ENCODE measurements around the gene PIP5K1B.

Gene PIP5K1B

DNA sequence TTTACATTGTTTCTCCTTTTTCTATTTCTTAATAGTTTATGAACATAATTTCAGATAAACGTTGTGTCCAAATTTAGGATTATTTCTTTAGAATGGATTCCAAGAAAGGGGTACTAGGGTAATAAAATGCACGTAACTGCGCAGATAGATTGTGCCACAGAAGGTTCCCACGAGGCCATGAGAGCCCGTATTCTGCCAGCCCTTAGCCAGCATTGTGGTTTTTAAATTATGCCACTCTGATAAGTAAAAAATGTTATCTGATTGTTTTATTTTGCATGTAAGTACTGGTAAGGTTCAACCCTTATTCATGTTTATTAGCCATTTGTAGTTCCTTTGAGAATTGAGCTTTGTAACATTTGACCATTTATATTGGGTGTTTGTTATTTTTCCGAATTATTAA is 220.1 kb downstream of the PIP5K1B start:
- DNase-seq, result no peak

DNA sequence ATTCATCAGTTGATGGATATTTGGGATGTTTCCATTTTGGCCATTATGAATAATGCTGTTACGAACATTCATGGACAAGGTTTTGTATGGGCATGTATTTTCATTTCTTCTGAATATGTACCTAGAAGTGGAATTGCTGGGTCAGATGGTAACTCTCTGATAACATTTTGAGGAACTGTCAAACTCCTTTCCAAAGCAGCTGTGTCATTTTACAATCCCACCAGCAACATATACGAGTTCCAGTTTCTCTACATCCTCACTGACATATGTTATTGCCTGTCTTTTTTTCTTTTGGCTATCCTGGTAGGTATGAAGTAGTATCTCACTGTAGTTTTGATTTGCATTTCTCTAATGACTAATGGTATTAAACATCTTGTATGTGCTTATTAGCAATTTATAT is 222.1 kb downstream of the PIP5K1B start:
- DNase-seq, result no peak

DNA sequence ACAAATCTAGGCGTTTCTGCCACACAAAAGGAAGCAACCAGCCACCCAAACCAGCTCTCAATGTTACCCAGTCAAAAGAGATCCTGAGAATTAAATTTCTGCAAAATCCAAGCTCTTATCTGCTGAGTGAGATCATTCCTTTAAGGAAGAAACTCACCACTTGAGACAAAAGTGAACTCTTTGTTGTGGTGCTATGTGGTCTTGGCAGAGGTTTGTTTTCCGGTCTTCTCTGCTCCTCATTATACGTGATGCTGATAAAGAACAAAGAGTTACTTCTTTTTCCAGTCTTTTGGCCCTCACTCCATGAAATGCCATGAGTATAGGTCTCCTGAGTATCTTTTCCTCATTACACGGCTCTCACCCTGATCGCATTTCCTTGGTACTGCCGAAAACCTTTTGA is 226.8 kb downstream of the PIP5K1B start:
- DNase-seq, result no peak

DNA sequence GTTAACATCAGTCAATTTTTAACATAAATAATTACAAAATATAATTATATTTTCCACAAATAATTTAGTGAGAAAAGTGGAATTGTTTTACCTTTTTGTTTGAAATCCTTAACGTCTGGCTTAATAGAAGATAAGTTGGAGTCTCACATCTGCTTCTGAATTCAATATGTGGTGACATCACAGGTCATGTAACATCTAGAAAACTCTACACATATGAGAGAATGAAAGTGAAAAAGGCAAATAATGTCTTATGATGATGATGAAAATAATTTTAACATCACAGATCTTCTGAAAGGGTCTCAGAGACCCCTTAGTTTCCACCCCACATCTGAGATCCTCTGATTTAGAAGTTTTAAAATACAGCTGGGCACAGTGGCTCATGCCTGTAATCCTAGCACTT is 227.4 kb downstream of the PIP5K1B start:
- DNase-seq, result no peak

DNA sequence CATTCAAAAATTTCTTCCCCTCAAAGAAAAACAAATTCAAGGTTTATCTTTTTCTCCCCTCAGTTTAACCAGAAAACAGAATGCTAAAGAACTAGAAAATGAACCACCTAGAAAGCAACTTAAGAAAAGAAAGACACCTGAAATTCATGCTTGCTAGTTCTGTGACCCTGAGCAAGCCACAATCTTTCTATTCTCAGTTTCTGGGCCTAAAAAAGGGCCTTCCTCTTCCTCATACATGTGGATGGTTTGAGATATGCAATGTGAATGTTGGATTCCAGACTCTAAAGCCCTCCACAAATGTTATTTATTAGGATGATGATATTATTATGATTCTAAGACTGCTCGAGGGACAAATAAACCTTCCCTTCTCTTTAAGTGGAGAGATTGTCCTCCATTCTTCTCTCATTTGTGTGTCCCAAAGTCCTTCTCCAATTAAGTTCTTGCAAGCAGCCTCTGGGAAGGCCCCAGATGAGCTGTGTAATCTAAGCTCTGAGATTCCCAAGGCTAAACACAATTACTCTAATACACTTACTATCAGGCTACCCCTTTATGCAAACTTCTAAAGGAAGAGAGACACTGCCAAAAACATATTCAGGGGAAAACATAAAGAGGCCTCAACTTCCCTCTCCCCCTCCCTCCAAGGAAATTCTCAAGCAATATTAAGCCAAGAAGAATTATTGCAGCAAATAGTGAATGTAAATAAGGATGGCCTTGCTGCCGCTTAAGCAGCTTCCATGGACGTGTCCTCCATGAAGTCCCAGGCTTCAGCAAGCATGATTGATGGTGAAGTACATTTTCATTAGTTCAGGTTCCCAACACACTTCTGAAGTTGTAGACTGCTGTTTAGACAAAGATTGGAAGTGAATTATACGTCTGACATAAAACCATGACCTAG is 228.6 kb downstream of the PIP5K1B start:
- no peak for DNase-seq

DNA sequence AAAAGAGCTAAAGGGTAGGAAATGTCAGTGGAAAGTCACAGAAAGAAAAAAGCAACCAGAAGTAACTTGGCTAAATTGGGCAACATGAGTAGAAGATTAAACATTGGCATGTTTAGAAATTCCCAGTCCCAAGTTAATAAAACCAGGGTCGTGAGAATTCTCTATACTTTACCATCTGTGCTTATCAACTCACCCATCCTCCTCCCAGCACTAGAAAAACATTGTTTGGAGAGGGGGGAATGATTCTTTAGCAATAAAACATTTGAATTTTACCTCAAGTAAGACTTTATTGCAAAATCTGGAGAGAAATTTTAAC is 229.2 kb downstream of the PIP5K1B start:
- DNase-seq, result no peak

DNA sequence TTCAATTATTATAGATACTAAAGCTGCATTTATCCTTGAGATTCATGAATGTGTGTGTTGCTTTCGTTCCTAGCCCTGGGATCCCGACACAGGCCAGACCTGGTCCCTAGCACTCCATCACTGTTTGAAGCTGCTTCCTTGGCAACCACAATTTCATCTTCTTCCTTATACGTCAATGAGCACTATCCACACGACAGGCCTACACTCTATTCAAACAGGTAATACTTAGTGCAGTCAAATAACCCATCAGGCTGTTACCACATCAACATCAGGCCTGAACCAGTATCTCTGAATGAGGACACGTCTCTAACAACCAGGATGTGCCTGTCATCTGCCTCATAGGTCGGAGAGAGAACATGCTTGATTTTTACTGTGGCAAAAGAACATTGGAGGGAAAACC is 235.5 kb downstream of the PIP5K1B start:
- DNase-seq, result no peak

DNA sequence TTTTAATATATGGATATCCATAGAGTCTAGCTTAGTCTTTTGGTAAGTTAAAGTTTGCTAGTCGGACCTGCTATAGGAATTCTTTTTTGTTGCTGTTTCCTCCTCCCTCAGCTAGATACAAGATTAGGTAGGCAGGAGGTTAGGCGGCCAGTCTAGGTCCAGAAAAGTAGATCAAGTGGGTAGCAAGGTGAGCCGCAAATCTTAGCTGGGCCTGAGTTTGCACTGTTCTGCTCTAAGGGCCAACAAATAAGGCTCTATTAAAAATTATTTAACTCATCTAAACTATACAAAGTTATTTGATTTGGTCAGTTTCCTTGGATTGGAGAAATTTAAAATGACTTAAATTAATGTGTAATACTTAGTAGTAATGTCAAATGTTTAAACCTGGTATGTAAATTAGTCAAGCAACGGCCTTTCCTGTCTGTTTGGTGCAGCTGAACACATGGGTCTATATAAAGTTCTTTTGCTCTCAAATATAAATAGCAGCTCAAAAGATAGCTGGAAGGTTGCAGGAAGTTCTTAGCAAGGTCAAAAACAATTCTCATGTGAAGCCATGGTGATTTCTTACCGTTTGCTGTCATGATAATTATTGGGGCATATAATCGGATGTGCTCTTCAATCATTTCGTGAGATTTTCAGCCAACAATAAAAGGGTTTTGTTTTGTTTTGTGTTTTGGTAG is 236.9 kb downstream of the PIP5K1B start:
- DNase-seq, result no peak

DNA sequence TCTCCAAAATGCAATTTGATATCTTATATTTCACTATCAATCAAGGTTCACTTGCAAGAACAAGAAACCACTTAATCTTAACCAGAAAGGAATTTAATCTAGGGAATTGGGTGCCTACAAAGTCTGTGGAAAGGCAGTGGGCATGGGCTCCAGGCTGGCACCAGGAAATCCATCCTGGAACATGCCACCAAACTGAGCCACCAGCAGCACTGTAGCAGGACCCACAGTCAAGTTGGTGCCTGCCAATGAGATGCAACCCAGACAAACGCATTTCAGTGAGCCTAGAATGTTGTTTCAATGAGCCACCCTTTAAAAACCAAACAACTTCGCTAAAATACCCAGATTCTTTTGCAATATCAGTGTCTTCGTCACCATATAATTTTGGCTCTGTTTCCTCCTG is 237.8 kb downstream of the PIP5K1B start:
- DNase-seq, result no peak

DNA sequence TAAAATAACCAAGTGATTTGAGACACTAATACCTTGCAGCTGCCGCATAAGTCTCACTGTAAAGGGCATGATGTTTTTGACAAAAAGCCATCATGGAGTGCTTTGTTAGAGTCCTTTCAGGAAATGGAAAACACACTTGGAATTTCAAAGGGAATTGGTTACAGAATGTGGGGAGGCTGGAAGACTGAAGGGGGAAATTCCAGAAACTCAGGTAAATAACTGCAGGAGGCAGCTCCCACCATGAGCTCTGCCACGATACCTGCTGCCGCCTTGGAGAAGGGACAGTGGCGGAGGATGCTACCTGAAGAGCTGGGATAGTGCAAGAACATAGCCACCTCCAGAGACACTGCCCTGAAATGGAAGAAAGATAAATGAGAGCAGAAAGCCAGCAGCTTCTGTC is 242.0 kb downstream of the PIP5K1B start:
- DNase-seq, result no peak

DNA sequence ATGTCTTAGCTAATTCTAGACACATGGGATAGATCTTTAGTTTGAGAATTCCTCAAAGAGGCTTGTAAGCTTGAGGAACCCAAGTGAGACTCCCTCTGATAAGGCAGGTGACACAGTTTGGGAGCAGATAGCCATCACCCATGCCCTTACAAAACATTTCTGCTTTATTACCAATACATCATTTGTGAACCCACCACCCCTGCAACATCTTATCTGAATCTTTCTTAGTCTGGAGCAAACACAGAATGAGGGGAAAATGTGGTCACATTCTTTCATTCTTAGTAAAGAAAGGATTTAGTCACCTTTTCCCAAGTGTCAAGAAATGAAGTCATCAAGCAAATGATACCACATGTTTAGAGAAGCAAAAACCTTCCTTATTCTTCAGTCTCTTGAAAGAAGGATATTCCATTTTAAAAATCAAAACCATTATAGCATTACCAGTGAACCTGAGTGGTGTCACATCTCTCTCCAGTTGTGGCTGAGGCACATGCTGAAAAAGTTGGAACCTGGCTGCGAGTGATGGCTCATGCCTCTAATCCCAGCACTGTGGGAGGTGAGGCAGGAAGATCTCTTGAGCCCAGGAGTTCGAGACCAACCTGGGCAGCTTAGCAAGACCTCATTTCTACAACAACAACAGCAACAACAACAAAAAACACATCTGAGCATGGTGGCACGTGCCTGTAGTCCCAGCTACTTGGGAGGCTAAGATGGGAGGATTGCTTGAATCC is 243.0 kb downstream of the PIP5K1B start:
- DNase-seq, result no peak

DNA sequence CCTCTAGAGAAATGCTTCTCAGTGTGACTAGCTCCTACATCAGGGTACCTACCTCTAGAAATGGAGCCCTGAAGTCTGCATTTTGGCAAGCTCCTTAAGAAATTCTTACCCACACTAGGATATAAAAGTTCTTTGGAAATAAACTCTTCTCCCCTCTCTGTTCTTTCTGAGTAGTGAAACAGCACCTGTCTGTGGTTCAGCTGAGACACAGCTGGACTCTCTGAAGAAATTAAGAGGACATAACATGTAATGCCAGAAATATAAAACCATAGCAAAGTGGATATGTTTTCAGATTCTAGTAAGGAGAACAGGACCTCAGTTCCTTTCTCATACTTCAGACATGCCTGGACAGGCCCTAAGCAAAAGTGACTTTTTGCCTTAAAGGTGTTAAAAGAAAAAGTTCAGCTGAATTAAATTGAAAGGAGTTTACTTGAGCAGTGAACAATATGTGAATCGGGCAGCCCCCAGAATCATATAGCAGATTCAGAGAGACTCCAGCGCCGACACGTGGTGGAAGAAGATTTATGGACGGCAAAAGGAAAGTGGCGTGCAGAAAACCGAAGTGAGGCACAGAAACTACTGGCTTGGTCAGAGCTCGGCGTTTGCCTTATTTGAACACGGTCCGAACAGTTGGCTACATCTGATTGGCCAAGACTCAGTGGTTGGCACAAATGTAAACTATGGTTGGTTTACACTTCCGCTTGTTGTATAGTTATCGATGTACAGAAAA is 244.4 kb downstream of the PIP5K1B start:
- DNase-seq, result no peak

DNA sequence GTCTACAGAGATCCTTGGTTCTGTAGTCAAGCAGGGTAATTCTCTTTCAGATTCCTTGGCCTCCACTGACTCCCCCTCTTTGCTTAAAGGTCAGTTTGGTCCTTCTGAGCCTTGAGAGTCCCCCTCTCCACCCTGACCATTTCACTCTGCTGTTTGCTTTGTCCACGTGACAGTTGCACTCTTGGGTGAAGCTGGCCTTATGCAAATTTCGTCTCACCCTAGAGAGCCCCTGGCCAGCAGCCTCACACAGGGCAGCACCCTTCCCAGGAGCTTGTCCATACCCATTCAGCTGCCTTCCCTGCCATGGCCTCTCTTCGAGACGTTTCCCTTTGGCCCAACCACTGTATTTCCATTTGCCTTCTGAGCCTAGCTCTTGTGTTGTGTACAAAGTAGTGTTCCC is 245.1 kb downstream of the PIP5K1B start:
- DNase-seq, result no peak

DNA sequence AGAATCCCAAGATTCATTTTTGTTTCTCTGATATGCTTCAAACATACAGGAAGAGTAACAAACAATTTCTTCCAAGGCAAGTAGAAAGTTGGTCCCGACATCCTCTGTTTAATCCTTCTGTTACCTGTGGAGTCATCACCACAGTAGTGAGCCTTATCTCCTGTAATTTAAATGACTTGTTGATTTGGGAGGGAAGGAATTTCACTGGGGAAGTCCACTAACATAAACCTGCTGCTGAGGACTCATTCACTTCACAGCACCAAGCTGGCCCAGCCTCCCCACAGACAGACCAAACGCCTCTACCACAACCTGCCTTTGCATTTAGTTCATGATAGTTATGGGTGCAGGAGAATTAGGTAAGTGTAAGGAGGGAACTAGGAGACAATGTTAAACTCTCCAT is 245.6 kb downstream of the PIP5K1B start:
- DNase-seq, result no peak

DNA sequence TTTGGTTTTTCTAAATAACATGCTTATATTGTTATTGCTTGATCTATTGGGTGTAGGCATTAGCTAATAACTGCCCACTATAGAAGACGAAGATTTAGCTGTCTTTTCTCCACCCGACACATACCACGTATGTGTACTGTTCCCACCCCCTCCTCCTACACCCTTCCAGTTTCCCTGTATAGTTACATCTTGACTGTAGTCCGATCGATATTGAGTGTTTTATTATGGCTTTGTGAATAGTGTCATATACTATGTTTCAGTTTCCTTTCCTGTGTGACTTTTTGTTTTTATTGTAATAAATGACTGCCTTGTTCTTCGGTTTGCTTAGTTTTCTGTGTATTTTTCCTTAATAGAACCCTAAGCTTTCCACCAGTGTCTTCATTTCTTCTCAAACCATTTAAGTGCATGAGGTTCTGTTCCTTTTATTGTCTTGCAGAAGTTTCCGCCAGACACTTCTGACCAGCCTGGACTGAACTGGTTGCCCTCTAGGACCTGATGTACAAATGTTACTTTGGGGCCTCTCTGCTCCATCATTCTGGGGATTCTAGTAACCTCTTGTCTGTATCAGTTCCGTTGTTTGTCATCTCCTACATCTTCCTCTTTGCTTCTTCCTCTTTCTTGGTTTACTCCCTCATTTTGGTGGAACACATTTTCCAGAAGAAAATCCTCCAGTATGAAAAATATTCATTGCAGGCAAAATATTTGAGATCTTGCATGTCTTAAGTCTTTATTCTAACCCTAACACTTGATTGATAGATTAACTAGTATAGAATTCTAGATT is 247.0 kb downstream of the PIP5K1B start:
- no peak for DNase-seq

DNA sequence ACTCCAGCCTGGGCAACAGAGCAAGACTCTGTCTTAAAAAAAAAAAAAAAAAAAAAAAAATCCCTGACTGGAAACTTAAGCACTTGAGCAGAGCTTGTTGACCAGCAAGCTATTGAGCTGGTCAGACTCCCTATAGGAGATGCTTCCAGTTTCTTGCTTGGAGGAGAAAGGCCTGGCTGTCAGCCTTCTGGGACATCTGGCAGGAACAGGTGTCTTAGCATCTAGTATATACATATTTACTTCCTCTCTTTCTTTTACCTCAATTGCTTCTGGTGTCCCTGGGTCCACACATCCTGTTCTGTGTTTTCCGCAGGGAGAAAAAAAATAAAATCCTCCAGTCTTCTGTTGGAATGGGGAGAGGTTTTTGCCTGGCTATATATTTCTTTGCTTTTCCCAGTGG is 248.7 kb downstream of the PIP5K1B start:
- no peak for DNase-seq

DNA sequence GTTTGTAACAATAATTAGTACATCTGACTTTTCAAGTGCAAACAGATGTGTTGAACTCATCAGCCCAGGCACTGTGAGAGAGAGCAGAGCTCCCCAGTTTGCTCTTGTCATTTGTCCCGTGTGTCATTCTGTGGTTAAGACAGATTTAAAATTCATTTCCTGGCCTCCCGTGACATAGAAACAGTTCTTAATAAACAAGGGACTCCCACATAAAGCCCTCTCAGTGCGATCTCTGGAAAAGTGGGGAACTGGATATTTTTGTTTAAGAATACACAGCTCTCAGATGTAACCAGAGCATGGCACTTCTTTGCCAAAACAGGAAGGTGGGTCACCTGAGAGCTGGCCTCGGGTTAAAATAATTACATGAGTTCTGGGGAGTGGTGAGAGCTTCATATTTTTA is 250.3 kb downstream of the PIP5K1B start:
- no peak for DNase-seq

DNA sequence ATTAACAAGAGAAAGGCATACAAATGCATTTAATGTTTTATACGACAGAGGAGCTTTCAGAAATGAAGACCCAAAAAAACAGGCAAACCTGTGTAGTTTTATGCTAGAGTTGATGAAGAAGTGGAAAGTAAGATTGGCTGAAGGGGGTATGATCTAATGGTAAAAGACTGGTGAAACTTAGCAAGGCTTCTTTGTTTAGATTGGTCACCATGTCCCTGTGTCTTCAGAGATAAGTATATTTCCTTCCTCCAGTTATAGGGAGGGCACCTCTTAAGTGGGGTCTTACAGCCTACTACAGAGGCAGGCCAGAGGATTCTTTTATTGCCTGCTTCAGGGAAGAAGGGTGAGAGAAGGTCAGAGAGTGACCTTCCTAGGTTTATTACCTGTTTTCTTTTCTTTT is 252.4 kb downstream of the PIP5K1B start:
- DNase-seq, result no peak

DNA sequence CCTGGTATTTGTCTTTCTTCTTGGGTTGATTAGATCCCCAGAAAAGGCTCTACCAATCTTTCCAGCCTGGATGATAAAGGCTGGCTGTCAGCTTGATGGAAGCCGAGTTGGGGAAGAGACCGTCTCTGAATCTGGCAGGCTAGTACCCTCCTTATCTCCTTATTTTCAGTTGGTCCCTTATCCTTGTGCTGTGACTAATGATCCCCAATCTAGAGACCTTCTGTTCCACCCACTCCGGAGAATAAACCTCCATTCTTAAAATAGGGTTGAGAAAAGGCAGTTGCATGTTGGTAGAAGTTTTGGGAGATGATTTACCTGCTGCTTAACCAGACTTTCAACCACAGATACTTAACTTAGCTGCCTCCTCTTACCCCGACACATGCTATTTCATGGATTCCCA is 256.5 kb downstream of the PIP5K1B start:
- no peak for DNase-seq

DNA sequence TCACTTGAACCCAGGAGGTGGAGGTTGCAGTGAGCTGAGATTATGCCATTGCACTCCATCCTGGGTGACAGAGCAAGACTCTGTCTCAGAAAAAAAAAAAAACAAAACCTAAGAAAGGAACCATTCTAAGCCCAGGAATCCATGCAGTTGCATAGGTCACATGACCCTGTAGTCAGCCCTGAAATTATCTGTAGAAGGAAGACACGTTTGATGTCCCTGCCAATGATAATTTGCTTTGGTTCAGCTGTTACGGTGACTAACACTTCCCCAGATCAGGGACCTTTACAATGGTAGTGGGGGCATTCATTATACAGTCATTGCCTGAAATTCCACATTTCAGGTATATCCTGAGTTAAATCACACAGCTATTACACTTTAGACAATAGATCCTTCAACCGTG is 258.4 kb downstream of the PIP5K1B start:
- DNase-seq, result no peak

DNA sequence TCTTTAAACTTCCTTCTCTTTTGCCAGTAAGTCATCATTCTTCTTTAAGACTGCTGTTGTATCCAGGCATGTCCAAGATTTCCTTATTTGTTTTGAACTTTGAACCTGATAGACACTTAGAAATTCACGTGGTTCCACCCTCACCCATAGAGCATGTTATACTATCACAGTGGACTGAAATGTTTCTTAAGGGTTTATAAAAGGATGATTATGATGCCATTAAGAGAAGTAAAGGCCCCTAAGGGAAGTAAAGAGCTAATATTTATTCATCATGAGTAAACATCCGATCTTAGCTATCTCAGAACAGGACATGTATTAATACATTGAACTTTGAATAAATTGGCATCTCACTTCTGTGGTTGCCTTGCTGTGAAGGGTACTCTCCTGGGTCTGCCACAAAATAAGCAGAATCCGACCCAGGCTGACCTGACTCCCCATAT is 259.1 kb downstream of the PIP5K1B start:
- no peak for DNase-seq

DNA sequence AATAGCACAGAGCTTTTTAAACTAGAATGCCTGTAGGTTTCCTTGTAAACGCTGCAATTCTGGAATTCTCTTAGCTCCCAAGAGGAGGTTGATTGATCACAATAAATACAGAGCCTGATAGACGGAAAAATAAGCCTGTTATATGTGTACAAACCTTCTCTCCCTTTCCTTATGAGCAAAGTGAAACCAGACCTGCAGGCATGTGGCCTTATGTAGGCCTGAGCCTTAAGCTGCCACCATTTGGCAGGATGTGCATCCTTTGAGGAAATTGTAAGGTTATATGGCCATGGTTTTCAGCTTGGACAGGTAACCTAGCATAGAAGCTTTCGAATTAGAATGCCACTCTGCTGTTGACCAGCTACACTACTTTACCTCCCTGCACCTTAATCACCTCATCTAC is 259.7 kb downstream of the PIP5K1B start:
- no peak for DNase-seq
